Breast epithelium (tissue), 4 donors: ENCODE data around the gene PLXNA2. TPM values are rescaled to one million over a fixed set of nuclear protein-coding genes. Genes with fewer than 3 reads are reported as not detected.

Experiments
- DNase-seq, 2 donors: peaks; one replicate each; pipeline ENCODE4 v3.0.0-alpha.2; 2019; ENCODE audit warnings: low spot score in 2 of 2
- H3K27ac ChIP-seq, 2 donors: fragments of 200-600 bp; sonication (generic) in 1 of 2; one replicate each; pipeline ENCODE4 v1.5.1; 2016 to 2019; ENCODE audit warnings: mild to moderate bottlenecking in 1 of 2
- H3K27me3 ChIP-seq, 2 donors: fragments of 200-600 bp; sonication (generic) in 1 of 2; one replicate each; pipeline versions ENCODE4 v1.5.1 to v1.6.0; 2017 to 2019; ENCODE audit warnings: control low read depth in 1 of 2, mild to moderate bottlenecking in 1 of 2
- H3K36me3 ChIP-seq: fragments of 200-600 bp; one replicate; pipeline ENCODE4 v1.5.1; 2019
- H3K4me1 ChIP-seq, 2 donors: fragments of 200-600 bp; sonication (generic); one replicate each; pipeline ENCODE4 v1.5.1; 2016 to 2019; ENCODE audit warnings: control low read depth in 1 of 2
- H3K4me3 ChIP-seq, 3 donors: fragments of 200-600 bp; sonication (generic); 1 replicate in 2 of 3; 2 replicates in 1 of 3; pipeline ENCODE4 v1.5.1; 2016 to 2019; ENCODE audit warnings: mild to moderate bottlenecking in 3 of 3, moderate library complexity in 2 of 3
- H3K9me3 ChIP-seq, 2 donors: fragments of 200-600 bp; sonication (generic) in 1 of 2; one replicate each; pipeline ENCODE4 v1.5.1; 2016 to 2019; ENCODE audit warnings: control low read depth in 1 of 2
- CTCF ChIP-seq, 3 donors: fragments of 450-650 bp; IDR thresholded peaks; one replicate each; pipeline ENCODE4 v1.5.1; 2016 to 2017; ENCODE audit warnings: antibody characterized with exemption in 3 of 3, mild to moderate bottlenecking in 3 of 3, moderate library complexity in 3 of 3
- POLR2A ChIP-seq: fragments of 450-650 bp; IDR thresholded peaks from one replicate; pipeline ENCODE4 v1.6.1; 2016; ENCODE audit warnings: antibody characterized with exemption, mild to moderate bottlenecking, moderate library complexity
- POLR2AphosphoS5 ChIP-seq, 3 donors: sonication (generic); formaldehyde crosslinking; IDR thresholded peaks; one replicate each; pipeline ENCODE4 v1.6.1; 2017; ENCODE audit warnings: antibody characterized with exemption in 3 of 3
- intact Hi-C: fragments of 100-400 bp; cut with DNase I; formaldehyde crosslinking; loops from one replicate; pipeline ENCODE4 v1.15.1; 2023; ENCODE audit warnings: low total_unique reads
- total RNA-seq, 3 donors: library from RNA; depleted of rRNA; stranded (reverse); fragments of >200 nt; gene quantifications; one replicate each; pipeline ENCODE4 v1.1.0, GENCODE V29; 2016

The PLXNA2 gene
- total RNA-seq, 3 donors from 2014 or later, result 11.3 to 18.2 (median 11.5) TPM

GRCh38 chr1:208085655-208086515 lies 158.3 kb downstream of the PLXNA2 start:
- no peak for DNase-seq
- TF ChIP-seq CTCF (IDR thresholded peaks at IDR 0.05) (no peak), POLR2A (no peak)
- Histone ChIP-seq H3K36me3 (no peaks in the 10 kb centered on the region), H3K9me3 (no peaks in the 10 kb centered on the region), H3K27me3 (no peaks in the 10 kb centered on the region), H3K4me1 (peaks cover 0 to 4% of the 10 kb centered on the region in 2 donors), H3K27ac (no peak overlapping the region), H3K4me3 (peak overlapping the region in 1 of 3 donors; percentile 15)
- intact Hi-C loops, result no loop called here

GRCh38 chr1:208084764-208085163 lies 159.4 kb downstream of the PLXNA2 start:
- no peaks in the 10 kb centered on the region for H3K36me3 ChIP-seq
- H3K9me3 ChIP-seq, result no peaks in the 10 kb centered on the region
- H3K27me3 ChIP-seq, result no peaks in the 10 kb centered on the region
- H3K4me1 ChIP-seq, result peaks cover 0 to under 1% of the 10 kb centered on the region in 2 donors
- intact Hi-C loops, result no loop called here
- DNase-seq, result no peak
- no peak overlapping the region for H3K27ac ChIP-seq
- no peak overlapping the region for H3K4me3 ChIP-seq
- TF ChIP-seq POLR2AphosphoS5 (IDR thresholded peaks at IDR 0.05) (no peak), CTCF (IDR thresholded peaks at IDR 0.05) (no peak), POLR2A (no peak)

GRCh38 chr1:208084220-208084619 lies 160.0 kb downstream of the PLXNA2 start:
- no peak overlapping the region for H3K27ac ChIP-seq
- no peaks in the 10 kb centered on the region for H3K27me3 ChIP-seq
- H3K4me3 ChIP-seq, result no peak overlapping the region
- no peak for DNase-seq
- TF ChIP-seq CTCF (IDR thresholded peaks at IDR 0.05) (no peak), POLR2A (no peak), POLR2AphosphoS5 (IDR thresholded peaks at IDR 0.05) (no peak)
- H3K9me3 ChIP-seq, result no peaks in the 10 kb centered on the region
- H3K4me1 ChIP-seq, result no peaks in the 10 kb centered on the region
- intact Hi-C loops, result no loop called here
- H3K36me3 ChIP-seq, result no peaks in the 10 kb centered on the region

- H3K27ac ChIP-seq, result no peak overlapping the region
- H3K27me3 ChIP-seq, result no peaks in the 10 kb centered on the region
- TF ChIP-seq POLR2AphosphoS5 (IDR thresholded peaks at IDR 0.05), result no peak
- TF ChIP-seq CTCF (IDR thresholded peaks at IDR 0.05), result no peak
- no peak for TF ChIP-seq POLR2A
- H3K36me3 ChIP-seq, result no peaks in the 10 kb centered on the region
- H3K9me3 ChIP-seq, result no peaks in the 10 kb centered on the region
- no peak overlapping the region for H3K4me3 ChIP-seq
- DNase-seq, result no peak
- no peaks in the 10 kb centered on the region for H3K4me1 ChIP-seq
- intact Hi-C loops, result no loop called here
Observed at GRCh38 chr1:208083715-208084085, 160.5 kb downstream of the PLXNA2 start.

GRCh38 chr1:208083016-208083714 lies 161.0 kb downstream of the PLXNA2 start:
- H3K4me3 ChIP-seq, result no peak overlapping the region
- no peaks in the 10 kb centered on the region for H3K27me3 ChIP-seq
- no peak for DNase-seq
- no peaks in the 10 kb centered on the region for H3K4me1 ChIP-seq
- no peak for TF ChIP-seq POLR2AphosphoS5 (IDR thresholded peaks at IDR 0.05)
- TF ChIP-seq CTCF (IDR thresholded peaks at IDR 0.05), result no peak
- TF ChIP-seq POLR2A, result no peak
- no peaks in the 10 kb centered on the region for H3K36me3 ChIP-seq
- no peaks in the 10 kb centered on the region for H3K9me3 ChIP-seq
- intact Hi-C loops, result no loop called here
- no peak overlapping the region for H3K27ac ChIP-seq
